ENCODE measurements around the gene LRRC4C. TPM values are rescaled to one million over a fixed set of nuclear protein-coding genes. Genes with fewer than 3 reads are reported as not detected.

The LRRC4C gene
- total RNA-seq, 1 experiment from 2014 or later, result 0.15 TPM

GRCh38 chr11:40255457-40255856 lies 1204.0 kb downstream of the LRRC4C start:
- H3K4me3 ChIP-seq (ENCODE audit: low read depth in 2 of 2, low read length in 2 of 2), result no peak overlapping the region
- no peak for ATAC-seq
- intact Hi-C loops (cut with micrococcal nuclease; ENCODE audit: unreplicated experiment) (no loop called here), in situ Hi-C loops (cut with HindIII; ENCODE audit: low pct_unique_long_range_greater_than_20kb, low sequenced_read_pairs) (no loop called here)
- POLR2A ChIA-PET, result interaction anchor here (0.6 kb wide), 1 partner anchor 10 kb away, joined by 3 read pairs; no protein-coding TSS in a partner anchor
- H3K9me3 ChIP-seq (ENCODE audit: control insufficient read depth, insufficient read depth, low read depth, low read length), result no peaks in the 10 kb centered on the region
- no peak for DNase-seq (ENCODE audit: low read depth, low spot score)
- no peaks in the 10 kb centered on the region for H3K36me3 ChIP-seq (ENCODE audit: control insufficient read depth, insufficient read depth, low read length)
- H3K4me1 ChIP-seq (ENCODE audit: control insufficient read depth, insufficient read depth, low read length), result no peaks in the 10 kb centered on the region
- no peak for TF ChIP-seq SIN3A (IDR thresholded peaks at IDR 0.05; ENCODE audit: borderline replicate concordance, insufficient read depth, low read depth, low read length)
- no peak for TF ChIP-seq TCF7L2 (IDR thresholded peaks at IDR 0.05; ENCODE audit: low read depth, low read length)
- no peak for TF ChIP-seq POLR2AphosphoS5 (IDR thresholded peaks at IDR 0.05; ENCODE audit: low read depth, low read length)
- no peak for TF ChIP-seq REST (IDR thresholded peaks at IDR 0.05; ENCODE audit: insufficient read depth in 1 of 2, low read depth in 2 of 2, low read length in 1 of 2)
- TF ChIP-seq CTCF (IDR thresholded peaks at IDR 0.05), result no peak
- CTCF ChIA-PET, result no interaction called here
- BruUV-seq (replicated peaks), result no TSS peak
- H3K27me3 ChIP-seq (ENCODE audit: control insufficient read depth, insufficient read depth, low read length), result no peaks in the 10 kb centered on the region; the same call in 1 of the 2 replicates
- H3K27ac ChIP-seq (ENCODE audit: low read length), result no peak overlapping the region

- DNase-seq (ENCODE audit: low read depth, low spot score), result no peak
- Histone ChIP-seq H3K27me3 (ENCODE audit: control insufficient read depth, insufficient read depth, low read length) (no peaks in the 10 kb centered on the region; the same call in none of the 2 replicates), H3K9me3 (ENCODE audit: control insufficient read depth, insufficient read depth, low read depth, low read length) (no peaks in the 10 kb centered on the region), H3K4me3 (ENCODE audit: low read depth in 2 of 2, low read length in 2 of 2) (no peak overlapping the region), H3K36me3 (ENCODE audit: control insufficient read depth, insufficient read depth, low read length) (no peaks in the 10 kb centered on the region), H3K27ac (ENCODE audit: low read length) (no peak overlapping the region), H3K4me1 (ENCODE audit: control insufficient read depth, insufficient read depth, low read length) (no peaks in the 10 kb centered on the region)
- no TSS peak for BruUV-seq (replicated peaks)
- ChIA-PET POLR2A (no interaction called here), CTCF (no interaction called here)
- intact Hi-C loops (cut with micrococcal nuclease; ENCODE audit: unreplicated experiment) (no loop called here), in situ Hi-C loops (cut with HindIII; ENCODE audit: low pct_unique_long_range_greater_than_20kb, low sequenced_read_pairs) (no loop called here)
- TF ChIP-seq TCF7L2 (IDR thresholded peaks at IDR 0.05; ENCODE audit: low read depth, low read length) (no peak), CTCF (IDR thresholded peaks at IDR 0.05) (no peak), SIN3A (IDR thresholded peaks at IDR 0.05; ENCODE audit: borderline replicate concordance, insufficient read depth, low read depth, low read length) (no peak), POLR2AphosphoS5 (IDR thresholded peaks at IDR 0.05; ENCODE audit: low read depth, low read length) (no peak), REST (IDR thresholded peaks at IDR 0.05; ENCODE audit: insufficient read depth in 1 of 2, low read depth in 2 of 2, low read length in 1 of 2) (no peak)
- no peak for ATAC-seq
Observed at GRCh38 chr11:40253166-40253565, 1206.3 kb downstream of the LRRC4C start.

All from Panc1 (cell line).